Left lobe of liver (tissue), 2 donors: Measurements from ENCODE around the gene FBXW11. TPM values are rescaled to one million over a fixed set of nuclear protein-coding genes. Genes with fewer than 3 reads are reported as not detected.
"Not testable (repeated sequence)": the region's sequence is repeated elsewhere in the genome, so short reads cannot be mapped to it uniquely, and the experiment has no call there.

Experiments
- ATAC-seq: fragments of 200-7000 bp; cut with Tn5 transposase; one replicate; pipeline ENCODE4 v1.9.1; 2020; ENCODE audit warnings: mild to moderate bottlenecking, moderate library complexity
- DNase-seq: peaks from one replicate; pipeline ENCODE4 v3.0.0-alpha.2; 2020; ENCODE audit warnings: low spot score
- total RNA-seq: library from RNA; stranded (reverse); gene quantifications from one replicate; pipeline ENCODE4 v1.2.1, GENCODE V29; 2021
- donor health status: DM: no; HTN: no; CAD: no; lungs with moderate emphysema.
- donor health status: DM: no; HTN: yes; CAD: no.

The FBXW11 gene
- total RNA-seq, 1 donor from 2014 or later: 21.9 TPM

DNA sequence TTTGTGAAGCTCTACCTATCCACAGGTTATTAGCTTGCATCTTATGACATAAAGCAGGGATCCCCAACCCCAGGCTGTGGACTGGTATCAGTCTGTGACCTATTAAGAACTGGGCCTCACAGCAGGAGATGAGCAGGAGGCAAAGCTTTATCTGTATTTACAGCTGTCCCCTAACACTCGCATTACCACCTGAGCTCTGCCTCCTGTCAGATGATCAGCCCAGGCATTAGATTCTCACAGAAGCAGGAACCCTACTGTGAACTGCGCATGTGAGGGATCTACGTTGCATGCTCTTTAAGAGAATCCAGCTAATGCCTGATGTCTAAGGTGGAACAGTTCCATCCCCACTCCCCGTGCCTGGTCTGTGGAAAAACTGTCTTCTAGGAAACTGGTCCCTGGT is 19.7 kb downstream of the FBXW11 start:
- DNase-seq (no peak), ATAC-seq (peak; percentile 50)

DNA sequence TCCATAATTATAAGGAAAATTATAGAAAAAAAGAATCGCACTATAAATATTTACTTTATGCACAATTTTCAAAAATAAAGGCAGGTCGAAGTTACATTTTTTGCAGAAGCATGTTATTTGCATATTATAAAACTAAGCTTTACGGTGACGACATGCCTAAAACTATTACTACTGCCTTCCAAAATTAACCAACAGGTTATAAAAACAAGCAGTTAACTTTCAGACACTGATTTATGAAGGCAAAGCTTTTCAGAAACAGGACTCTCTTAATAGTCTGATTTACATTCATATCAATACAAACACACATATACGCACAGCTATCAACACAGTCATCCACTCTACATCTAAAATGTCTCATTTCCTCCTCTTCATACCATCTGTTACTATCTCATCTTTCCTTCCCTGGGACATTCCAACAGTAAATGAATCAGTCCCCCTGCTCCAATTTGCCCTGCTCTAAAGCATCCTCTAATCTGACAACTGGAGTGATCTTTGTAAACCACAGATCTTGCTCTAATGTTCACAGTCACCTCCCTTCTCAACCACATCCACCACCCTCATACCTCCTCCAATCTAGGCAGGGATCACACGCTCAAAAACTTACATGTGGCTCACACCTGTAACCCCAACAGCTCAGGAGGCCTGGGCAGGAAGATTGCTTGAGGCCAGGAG is 21.6 kb downstream of the FBXW11 start:
- no peak for DNase-seq
- ATAC-seq: no peak

DNA sequence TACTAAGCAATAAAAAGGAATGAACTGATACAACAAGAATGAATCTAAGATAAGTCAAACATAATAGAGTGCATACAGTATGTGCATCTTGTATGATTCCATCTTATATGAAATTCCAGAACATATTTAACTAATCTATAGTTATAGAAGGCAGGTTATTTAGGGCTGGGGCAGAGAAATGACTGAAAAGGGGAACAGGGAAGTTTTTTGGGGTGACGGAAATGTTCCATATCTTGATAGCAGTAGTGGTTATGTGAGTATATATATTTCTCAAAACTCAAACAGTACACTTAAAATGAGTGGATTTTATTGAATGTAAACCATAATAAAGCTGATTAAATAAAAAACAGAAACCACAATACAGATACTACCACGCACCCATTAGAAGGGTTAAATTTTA is 24.6 kb downstream of the FBXW11 start:
- no peak for DNase-seq
- ATAC-seq: no peak

DNA sequence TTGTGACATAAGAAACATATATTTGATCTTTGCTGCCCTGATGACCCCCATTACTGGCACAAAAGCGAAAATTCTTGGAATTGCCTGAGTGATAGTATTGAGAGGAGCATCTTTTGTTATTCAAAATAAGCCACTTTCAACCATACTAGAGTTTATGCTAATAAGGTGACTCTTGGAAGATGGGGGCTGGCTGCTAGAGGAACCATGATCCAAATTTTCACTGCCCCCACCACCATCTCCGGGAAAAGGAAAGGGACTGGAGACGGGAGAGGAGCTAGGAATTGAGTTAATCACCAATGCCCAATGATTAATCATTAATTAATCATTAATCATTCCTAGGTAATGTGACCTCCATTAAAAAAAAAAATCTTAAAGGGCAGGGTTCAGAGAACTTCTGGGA is 25.6 kb downstream of the FBXW11 start:
- DNase-seq: no peak
- ATAC-seq: no peak

DNA sequence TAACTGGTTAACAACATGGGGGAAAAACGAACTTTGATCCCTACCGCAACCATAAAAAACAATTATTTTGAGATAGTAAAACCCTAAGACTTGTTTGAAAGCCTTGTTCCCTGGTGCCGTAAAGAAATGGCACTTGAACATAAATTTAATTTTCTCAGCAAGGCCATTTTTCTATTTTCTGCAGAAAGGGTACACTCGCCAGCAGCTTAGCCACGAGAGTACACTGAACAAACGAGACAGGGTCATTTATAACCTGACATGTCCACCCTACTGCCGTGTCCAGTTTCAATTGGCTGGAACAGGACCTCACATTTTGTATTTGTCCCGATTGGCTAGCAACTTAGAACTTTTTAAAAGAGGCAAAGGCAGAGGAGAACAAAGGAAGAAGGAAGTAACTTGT is 26.8 kb downstream of the FBXW11 start:
- no peak for DNase-seq
- no peak for ATAC-seq

DNA sequence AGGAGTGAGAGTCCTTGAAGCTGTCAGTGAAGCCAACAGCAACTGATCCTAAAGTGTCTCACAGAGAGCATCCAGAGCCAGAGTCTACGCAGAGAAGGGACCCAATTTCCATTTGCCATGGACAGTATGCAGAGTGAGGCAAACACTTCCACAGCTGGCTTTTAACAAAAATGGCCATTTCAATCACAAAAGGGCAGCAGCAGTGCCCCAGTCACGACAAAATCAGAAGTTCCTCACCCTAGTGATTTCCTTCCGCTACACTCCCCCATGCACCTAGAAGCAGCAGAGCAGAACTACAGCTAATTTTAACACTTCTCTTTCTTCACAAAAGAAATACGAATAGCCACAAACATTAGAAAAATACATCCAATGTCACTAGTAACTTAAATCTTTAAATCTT is 27.9 kb downstream of the FBXW11 start:
- DNase-seq: no peak
- ATAC-seq: no peak

DNA sequence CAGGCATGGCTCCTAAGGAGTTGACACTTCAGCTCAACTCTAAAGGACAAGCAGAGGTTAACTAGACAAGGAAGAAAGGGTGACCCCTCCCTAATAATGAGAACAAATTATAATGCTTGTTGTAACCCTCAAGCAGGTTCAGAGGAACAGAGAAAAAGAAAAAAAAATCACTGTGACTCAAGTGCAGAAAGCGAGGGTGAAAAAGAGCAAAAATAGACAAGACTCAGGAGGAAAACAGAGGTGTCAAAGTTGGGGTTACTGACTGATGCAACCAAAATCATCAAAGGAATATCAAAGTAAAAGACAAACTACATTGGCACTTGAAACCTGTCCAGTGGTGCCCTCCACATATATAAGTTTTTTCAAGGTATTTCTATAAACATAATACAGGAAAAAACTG is 28.4 kb downstream of the FBXW11 start:
- DNase-seq (no peak), ATAC-seq (no peak)

DNA sequence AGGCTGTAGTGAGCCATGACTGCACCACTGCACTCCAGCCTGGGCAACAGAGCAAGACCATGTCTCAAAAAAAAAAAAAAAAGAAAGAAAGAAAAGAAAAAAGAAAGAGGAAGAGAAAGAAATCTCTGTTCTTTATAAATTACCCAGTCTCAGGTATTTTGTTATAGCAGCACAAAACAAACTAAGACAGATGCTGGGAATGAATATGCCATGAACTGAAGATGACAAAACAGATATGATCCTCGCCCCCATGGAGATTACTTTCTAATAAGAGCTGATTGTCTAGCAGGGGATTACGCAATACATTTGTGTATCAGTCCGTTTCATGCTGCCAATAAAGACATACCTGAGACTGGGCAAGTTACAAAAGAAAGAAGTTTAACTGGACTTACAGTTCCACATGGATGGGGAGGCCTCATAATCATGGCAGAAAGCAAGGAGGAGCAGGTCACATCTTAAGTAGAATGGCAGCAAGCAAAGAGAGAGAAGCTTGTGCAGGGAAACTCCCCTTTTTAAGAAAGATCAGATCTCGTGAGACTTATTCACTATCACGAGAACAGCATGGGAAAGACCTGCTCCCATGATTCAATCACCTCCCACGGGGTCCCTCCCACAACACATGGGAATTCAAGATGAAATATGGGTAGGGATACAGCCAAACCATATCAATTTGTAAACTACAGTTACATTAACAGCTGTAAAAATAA is 29.0 kb downstream of the FBXW11 start:
- DNase-seq: not testable (repeated sequence)

DNA sequence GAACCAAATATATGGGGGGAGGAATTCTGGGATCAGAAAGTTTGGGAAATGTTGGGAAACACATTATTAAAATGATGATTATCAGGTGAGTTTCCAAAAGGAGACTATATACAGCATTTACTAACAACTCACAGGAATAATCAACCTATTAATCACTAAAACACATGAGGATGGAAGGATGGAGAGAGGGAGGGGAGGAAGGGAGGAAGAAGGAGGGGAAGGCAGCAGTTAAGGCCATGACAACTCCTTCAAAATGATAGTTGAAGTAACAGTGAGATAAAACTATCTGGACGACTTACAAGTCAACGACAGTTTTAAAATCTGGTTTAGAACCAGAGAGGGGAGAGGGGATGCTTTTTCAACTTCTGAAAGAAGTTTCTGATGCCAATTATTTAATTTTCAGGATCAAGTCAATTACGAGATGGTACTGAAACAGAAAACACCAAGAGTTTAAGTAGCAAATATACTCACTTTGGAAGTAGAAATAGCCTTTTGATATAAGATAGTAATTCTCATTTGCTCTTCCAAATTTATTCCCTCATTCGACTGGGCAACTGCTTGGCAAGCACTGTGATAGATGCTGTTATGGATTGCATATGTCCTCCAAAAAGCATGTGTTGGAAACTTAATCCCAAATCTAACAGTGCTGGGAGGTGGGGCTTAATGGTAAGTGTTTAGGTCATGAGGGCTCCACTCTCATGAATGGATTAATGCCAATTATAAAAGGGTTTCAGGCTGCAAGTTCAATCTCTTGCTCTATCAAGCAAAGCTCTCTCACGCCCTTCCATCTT is 30.4 kb downstream of the FBXW11 start:
- ATAC-seq: no peak

More for the DNA sequence above, 29.0 kb downstream of the FBXW11 start:
- ATAC-seq: peak; percentile 33

DNA sequence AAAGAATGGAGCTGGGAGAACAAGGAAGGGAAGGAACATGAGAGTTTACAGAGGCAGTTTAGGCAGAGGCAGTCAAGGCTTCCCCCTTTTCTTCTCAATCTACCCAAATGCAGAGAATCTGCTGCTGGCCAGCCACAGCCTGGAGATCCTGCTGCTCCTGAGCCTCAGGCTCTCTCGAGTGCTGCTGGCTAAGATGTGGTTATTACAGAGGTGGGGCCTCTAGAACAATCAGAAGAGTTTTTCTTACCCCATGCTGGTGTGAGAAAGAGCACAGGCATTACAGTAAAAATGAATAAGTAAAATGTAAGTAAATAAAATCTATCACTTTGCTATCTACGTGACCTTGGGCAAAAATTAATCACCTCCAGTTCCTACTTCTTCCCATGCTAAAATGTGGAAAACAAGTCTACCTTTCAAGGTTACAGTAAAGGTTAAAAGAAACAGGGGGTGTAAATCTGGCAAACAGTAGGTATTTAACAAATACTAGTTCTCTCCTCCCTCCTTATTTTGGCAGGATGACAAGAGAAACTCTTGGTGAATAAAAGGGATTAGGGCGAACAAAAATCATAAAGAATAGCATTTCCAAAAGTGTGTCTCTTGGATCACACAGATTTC is 31.1 kb downstream of the FBXW11 start:
- DNase-seq (no peak), ATAC-seq (no peak)

More for the DNA sequence above, 30.4 kb downstream of the FBXW11 start:
- DNase-seq: no peak

DNA sequence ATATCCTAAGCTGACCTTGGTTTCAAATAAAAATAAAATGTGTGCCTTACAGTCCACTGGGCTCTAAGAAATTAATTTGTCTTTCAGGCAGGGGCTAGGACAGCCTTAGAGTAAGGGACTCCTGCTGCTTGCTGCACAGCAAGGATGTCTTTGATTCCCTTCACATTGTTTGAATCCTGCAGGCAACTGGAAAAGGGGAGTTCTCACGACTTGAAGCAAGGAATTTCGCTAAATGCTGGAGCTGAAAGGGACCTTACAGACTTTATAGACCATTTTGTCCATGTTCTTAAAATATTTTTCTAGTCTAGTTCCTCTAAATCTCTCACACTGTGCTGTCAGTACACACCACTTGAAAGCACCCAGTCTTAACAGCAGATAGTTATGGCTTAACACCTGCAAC is 35.6 kb downstream of the FBXW11 start:
- ATAC-seq (no peak), DNase-seq (no peak)

DNA sequence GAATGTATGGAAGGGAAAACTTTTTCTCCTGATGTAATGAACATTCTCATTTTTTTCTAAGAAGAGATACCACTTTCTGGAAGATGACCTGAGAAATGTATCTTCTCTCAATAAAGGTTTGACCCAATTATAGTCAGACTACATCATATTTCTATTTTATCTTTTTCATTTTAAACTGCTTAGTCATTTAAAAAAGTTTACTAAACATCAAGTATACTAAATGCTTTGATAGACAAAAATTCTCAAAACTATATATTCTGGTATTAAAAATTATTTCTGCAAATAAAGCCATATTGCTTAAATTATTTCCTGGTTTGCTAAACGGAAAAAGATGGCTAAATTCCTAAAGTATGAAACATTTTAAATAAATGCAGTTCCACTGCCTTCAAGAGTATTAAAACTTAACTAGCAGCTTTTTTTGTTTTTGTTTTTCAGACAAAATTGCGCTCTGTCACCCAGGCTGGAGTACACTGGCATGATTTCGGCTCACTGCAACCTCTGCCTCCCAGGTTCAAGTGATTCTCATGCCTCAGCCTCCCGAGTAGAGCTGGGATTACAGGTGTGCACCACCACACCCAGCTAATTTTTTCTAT is 37.1 kb downstream of the FBXW11 start:
- ATAC-seq (no peak), DNase-seq (no peak)

DNA sequence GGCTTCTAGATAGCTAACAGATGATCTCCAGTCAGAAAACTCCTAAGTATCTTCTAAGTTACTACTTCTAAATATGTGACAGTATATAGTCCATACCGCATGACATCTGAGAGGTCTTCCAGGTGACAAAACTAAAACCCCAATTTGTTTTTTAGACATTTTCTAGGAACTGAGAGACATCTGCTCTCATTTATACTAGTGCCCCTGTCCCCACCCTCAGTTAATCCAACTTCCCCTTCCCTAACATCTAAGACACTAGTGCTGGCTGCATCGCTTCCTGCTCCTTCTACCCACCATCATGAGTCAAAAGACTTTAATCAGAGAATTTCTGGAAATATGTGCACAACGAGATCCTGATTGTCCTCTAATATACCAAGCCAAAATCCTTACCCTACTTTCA is 37.9 kb downstream of the FBXW11 start:
- no peak for DNase-seq

DNA sequence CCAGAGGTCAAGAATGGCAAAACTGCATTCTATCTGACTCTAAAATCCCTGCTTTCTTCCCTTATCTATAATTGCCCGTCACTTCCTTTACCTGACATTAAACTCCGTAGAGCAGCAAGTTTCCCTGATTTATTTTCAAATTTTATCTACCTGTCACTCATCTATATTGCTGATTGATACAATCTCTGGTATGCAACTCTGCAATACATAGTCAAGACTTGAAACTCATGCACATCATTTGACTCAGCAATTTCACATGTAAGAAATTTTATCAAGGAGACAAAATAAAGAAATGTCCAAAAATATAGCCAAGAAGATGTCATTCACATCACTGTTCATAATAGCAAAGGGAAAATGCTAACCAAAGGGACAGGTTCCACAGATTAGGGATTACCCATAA is 39.5 kb downstream of the FBXW11 start:
- DNase-seq (no peak), ATAC-seq (no peak)

More for the DNA sequence above, 37.9 kb downstream of the FBXW11 start:
- no peak for ATAC-seq

DNA sequence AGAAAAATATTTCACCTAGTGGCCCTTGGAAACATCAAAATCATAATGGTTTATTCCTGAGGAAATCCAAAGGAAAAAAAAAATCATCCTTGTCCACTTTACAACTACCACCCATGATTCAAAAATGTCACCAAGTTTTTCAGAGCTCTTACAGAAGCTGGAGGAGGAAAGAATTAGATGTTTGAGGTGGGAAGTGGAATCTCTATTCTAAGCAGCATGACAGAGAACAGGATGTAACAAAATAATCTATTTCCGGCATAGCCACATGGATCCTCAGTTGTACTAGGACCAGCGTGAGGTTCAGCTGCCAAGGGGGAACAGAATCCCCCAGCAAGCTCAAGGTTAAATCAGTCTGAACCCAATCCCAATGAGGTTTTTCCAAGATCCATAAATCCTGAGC is 40.2 kb downstream of the FBXW11 start:
- ATAC-seq (no peak), DNase-seq (no peak)

DNA sequence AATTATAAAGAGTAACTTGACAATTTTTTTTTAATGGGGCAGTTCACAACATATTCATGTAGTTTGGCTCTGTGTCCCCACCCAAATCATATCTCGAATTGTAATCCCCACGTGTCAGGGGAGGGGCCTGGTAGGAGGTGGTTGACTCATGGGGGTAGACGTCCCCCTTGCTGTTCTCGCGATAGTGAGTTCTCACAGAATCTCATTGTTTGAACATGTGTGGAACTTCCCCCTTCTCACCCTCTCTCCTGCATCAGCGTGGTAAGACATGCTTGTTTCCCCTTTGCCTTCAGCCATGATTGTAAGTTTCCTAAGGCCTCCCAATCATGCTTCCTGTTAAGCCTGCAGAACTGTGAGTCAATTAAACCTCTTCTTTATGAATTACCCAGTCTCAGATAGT is 40.7 kb downstream of the FBXW11 start:
- ATAC-seq (no peak), DNase-seq (no peak)

DNA sequence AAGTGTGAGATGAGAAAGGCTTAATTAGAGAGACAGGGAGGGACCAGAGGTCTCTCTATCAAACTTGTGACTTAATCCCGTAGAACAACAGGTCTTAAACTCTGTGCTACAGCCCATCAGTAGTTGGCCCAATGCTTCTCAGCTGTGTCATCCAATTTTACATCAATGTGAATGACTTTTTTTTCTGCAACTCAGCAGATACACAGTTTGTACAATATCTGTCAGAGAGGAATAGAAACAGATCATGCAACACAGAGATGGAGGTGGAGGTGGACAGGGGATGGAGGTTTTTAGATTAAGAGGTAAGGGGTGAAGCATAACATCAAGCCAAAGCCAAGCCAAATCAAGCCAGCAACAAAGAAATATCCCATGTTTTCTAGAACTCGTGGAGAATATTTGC is 43.0 kb downstream of the FBXW11 start:
- no peak for ATAC-seq
- DNase-seq: no peak

DNA sequence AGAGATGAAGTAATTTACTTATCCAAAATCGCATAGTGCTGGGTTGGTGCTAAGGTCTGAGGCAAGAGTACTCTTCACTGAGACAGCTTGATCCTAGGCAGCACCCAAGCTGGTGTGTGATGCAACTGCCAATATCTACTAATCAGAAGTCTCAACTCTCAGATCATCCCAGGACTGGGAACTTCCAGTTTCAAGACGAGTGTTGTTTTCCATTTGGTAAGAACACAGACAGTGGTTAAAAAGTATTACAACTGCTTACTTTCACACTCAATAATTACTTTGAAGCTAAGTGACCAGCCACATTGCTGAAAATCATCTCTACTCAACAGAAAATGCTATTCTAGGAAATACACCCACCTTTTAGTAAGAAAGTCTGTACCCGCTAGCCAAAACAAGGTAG is 45.3 kb downstream of the FBXW11 start:
- no peak for DNase-seq
- peak; percentile 46 for ATAC-seq

DNA sequence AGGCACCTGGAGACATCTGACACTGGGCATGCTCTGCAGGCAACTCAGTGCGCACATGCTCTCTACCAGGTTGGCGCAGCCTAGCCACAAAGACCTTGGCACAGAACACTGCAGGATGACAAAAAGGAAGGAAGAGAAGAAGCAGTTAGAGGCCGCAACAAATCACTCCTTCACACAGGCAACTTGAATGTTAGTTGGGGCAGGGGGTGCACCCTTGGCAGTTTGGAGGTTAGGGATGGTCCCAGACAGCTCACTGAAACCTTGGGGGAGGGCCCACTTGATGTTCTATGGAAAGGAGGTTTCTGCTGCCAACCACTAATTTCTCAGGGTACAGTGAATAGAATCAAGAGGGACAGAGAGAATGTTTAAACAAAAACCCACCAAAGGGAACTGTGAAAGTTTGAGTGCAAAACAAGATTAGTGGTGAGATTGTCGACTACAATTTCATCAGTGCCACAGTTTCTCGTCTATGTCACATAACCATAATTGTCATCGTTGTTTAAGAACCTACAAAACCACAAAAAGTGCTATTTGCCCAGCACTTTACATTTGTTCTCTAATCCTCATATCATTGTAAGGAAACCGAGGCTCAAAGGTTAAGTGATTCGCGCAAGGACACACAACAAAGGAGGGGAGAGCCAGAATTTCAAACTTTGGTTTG is 48.7 kb downstream of the FBXW11 start:
- no peak for DNase-seq
- ATAC-seq: peak; percentile 58

DNA sequence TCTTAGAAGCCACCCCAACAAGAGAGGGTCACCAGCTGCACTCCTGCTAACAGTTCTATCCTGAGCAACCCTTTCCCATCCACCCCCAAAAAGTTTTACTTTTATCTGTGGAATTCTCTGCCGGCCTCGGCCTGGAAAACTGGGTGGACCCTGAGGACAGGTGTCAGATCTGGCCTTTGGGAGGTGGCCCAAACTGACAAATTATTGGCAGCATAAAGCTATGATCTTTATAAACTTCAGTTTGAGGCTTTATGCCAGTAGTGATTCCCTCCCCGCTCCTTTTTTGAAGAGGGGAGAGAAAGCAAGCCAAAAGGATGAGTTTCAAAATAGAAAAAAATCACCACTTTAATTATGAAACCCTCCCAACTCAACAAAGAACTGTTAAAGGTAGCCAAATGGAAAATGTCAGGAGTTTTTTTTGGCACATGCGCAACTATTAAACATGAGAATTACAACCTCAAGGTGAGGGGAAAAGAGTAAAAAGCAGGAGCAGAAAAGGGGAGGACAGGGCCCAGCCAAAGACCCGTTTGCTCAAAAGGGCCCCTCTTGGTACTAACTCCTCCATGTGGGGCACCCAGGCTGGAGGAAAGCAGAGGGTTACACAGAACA is 49.4 kb downstream of the FBXW11 start:
- ATAC-seq: peak; percentile 74
- no peak for DNase-seq
